Psoas muscle (tissue), 8 donors: ENCODE results near the gene ZNF35. TPM values are rescaled to one million over a fixed set of nuclear protein-coding genes. Genes with fewer than 3 reads are reported as not detected.
A peak's percentile ranks its signal among the peaks of the same experiment; 100 is the strongest.

Experiments used
- ATAC-seq, 4 donors: fragments of 200-7000 bp; cut with Tn5 transposase; one replicate each; pipeline ENCODE4 v1.9.1; 2020; ENCODE audit warnings: moderate library complexity in 3 of 4, mild to moderate bottlenecking in 2 of 4
- DNase-seq, 2 donors: peaks; one replicate each; pipeline ENCODE4 v3.0.0-alpha.2; 2020
- H3K27ac ChIP-seq: fragments of 200-600 bp; one replicate; pipeline ENCODE4 v1.8.0; 2022
- H3K27me3 ChIP-seq, 3 donors: fragments of 200-600 bp in 1 of 3; one replicate each; pipeline versions ENCODE4 v1.6.1 to v1.8.0; 2013 to 2022; ENCODE audit warnings: low read length in 2 of 3, mild to moderate bottlenecking in 2 of 3, moderate library complexity in 1 of 3; ENCODE audit not compliant: insufficient read depth in 3 of 3
- H3K36me3 ChIP-seq, 2 donors: fragments of 200-600 bp in 1 of 2; one replicate each; pipeline versions ENCODE4 v1.6.1 to v1.8.0; 2013 to 2022; ENCODE audit warnings: low read depth in 1 of 2, mild to moderate bottlenecking in 1 of 2, moderate library complexity in 1 of 2; ENCODE audit not compliant: insufficient read depth in 1 of 2
- H3K4me1 ChIP-seq: fragments of 200-600 bp; one replicate; pipeline ENCODE4 v1.8.0; 2022
- H3K4me3 ChIP-seq: fragments of 200-600 bp; one replicate; pipeline ENCODE4 v1.8.0; 2022; ENCODE audit warnings: mild to moderate bottlenecking
- H3K9me3 ChIP-seq: fragments of 200-600 bp; one replicate; pipeline ENCODE4 v1.8.0; 2022
- CTCF ChIP-seq: fragments of 200-600 bp; IDR thresholded peaks from one replicate; pipeline ENCODE4 v1.8.0; 2022; ENCODE audit warnings: antibody characterized with exemption
- WGBS, 3 donors: extraction: QIAGEN DNeasy Blood & Tissue Kit; methylation state at CpG; one replicate each; pipeline versions ENCODE4 v1.1.6 to v1.1.7; 2013; 5-methylcytosine and 5-hydroxymethylcytosine counted together
- intact Hi-C, 2 donors: fragments of 100-400 bp; cut with DNase I; formaldehyde crosslinking; loops; one replicate each; pipeline versions ENCODE4 v1.11.0 to v1.14.2; 2022
- polyA plus RNA-seq, 3 donors: library from polyadenylated mRNA; stranded (reverse); fragments of 200-250 nt; gene quantifications; one replicate each; pipeline ENCODE4 v1.2.3, GENCODE V29; 2013
- total RNA-seq, 4 donors: library from RNA; stranded (reverse); fragmentation: NEBNext Ultra II Directional in 2 of 4; extraction: Animal tissue kit (Norgen Biotek cat#: 25700) in 2 of 4; gene quantifications; one replicate each; pipeline versions ENCODE4 v1.2.1 to v1.2.4, GENCODE V29; 2021 to 2023
- donor health status: healthy with polysubstance abuse.
- donor health status: DM: no; HTN: no; CAD: no; lungs with moderate emphysema.
- donor health status: Bipolar disorder and iron deficiency.
- donor health status: healthy.
- donor health status: DM: yes; HTN: yes; CAD: no.
- donor health status: DM: no; HTN: no; CAD: no.
- donor health status: DM: no; HTN: no; CAD: no.
- donor health status: DM: yes; HTN: yes; CAD: no.

ZNF35 gene
- total and polyA plus RNA-seq, 7 donors = 2.8 to 13.7 (median 4.8) TPM

- Histone ChIP-seq H3K36me3 (peaks cover 18 to 39% of the 10 kb centered on the region in 2 donors), H3K4me3 (peak overlapping the region; percentile 95), H3K9me3 (peaks cover 6% of the 10 kb centered on the region), H3K27ac (no peak overlapping the region), H3K27me3 (no peaks in the 10 kb centered on the region), H3K4me1 (peaks cover 8% of the 10 kb centered on the region)
- TF ChIP-seq CTCF = no peak
- ATAC-seq (no peak), DNase-seq (no peak)
- WGBS, 3 donors = 85 to 92% (median 88%) methylated on average over 1 of the region's 1 CpG
- intact Hi-C loops = no loop called here
Observed at GRCh38 chr3:44649709-44650108, 1.2 kb downstream of the ZNF35 start.

GRCh38 chr3:44654039-44654438 lies 5.5 kb downstream of the ZNF35 start:
- no peak for ATAC-seq
- peaks cover 8% of the 10 kb centered on the region for H3K4me1 ChIP-seq

GRCh38 chr3:44659015-44659414 lies 10.5 kb downstream of the ZNF35 start:
- no peak for ATAC-seq

More at GRCh38 chr3:44654039-44654438, 5.5 kb downstream of the ZNF35 start:
- H3K27me3 ChIP-seq = no peaks in the 10 kb centered on the region
- DNase-seq = no peak
- no peak for TF ChIP-seq CTCF
- H3K4me3 ChIP-seq = no peak overlapping the region
- peaks cover 20% of the 10 kb centered on the region for H3K9me3 ChIP-seq
- H3K36me3 ChIP-seq = peaks cover 37 to 80% of the 10 kb centered on the region in 2 donors
- WGBS, 3 donors = 89 to 91% (median 91%) methylated on average over 5 of the region's 5 CpGs
- intact Hi-C loops = no loop called here
- no peak overlapping the region for H3K27ac ChIP-seq

GRCh38 chr3:44659434-44659833 lies 10.9 kb downstream of the ZNF35 start:
- Histone ChIP-seq H3K36me3 (peaks cover 27 to 66% of the 10 kb centered on the region in 2 donors), H3K4me3 (no peak overlapping the region), H3K4me1 (no peaks in the 10 kb centered on the region), H3K27ac (no peak overlapping the region), H3K9me3 (peaks cover 38% of the 10 kb centered on the region), H3K27me3 (no peaks in the 10 kb centered on the region)
- no peak for ATAC-seq
- 94 to 98% (median 94%) methylated on average over 6 of the region's 6 CpGs for WGBS, 3 donors
- DNase-seq = no peak
- intact Hi-C loops = no loop called here
- no peak for TF ChIP-seq CTCF

More at GRCh38 chr3:44659015-44659414, 10.5 kb downstream of the ZNF35 start:
- no peak overlapping the region for H3K27ac ChIP-seq
- TF ChIP-seq CTCF = no peak
- H3K27me3 ChIP-seq = no peaks in the 10 kb centered on the region
- H3K4me1 ChIP-seq = no peaks in the 10 kb centered on the region
- 93 to 95% (median 94%) methylated on average over 7 of the region's 7 CpGs for WGBS, 3 donors
- H3K36me3 ChIP-seq = peaks cover 27 to 70% of the 10 kb centered on the region in 2 donors
- intact Hi-C loops = no loop called here
- no peak for DNase-seq
- H3K9me3 ChIP-seq = peaks cover 38% of the 10 kb centered on the region
- H3K4me3 ChIP-seq = no peak overlapping the region

GRCh38 chr3:44661189-44661588 lies 12.7 kb downstream of the ZNF35 start:
- no peak for TF ChIP-seq CTCF
- Histone ChIP-seq H3K27me3 (no peaks in the 10 kb centered on the region), H3K4me3 (no peak overlapping the region), H3K36me3 (peaks cover 27 to 50% of the 10 kb centered on the region in 2 donors), H3K9me3 (peaks cover 38% of the 10 kb centered on the region), H3K27ac (no peak overlapping the region), H3K4me1 (no peaks in the 10 kb centered on the region)
- intact Hi-C loops = no loop called here
- no peak for ATAC-seq
- WGBS, 3 donors = 99 to 100% (median 100%) methylated on average over 2 of the region's 2 CpGs
- no peak for DNase-seq
